ENCODE data around the gene CLCN5.
A peak's percentile ranks its signal among the peaks of the same experiment; 100 is the strongest.

The CLCN5 gene

GRCh38 chrX:49947781-49948180 is 25.4 kb downstream of the CLCN5 start:
- H3K4me3 ChIP-seq (ENCODE audit: low read length), result no peak overlapping the region
- H3K9me3 ChIP-seq (ENCODE audit: control insufficient read depth, low read length), result no peaks in the 10 kb centered on the region
- H3K27me3 ChIP-seq (replicated peaks; ENCODE audit: control insufficient read depth, insufficient read depth, low read length), result peaks cover 6% of the 10 kb centered on the region
- no peak overlapping the region for H3K9ac ChIP-seq (ENCODE audit: low read length)
- H3K4me1 ChIP-seq (ENCODE audit: control insufficient read depth, insufficient read depth, low read length), result no peaks in the 10 kb centered on the region
- no peaks in the 10 kb centered on the region for H3K36me3 ChIP-seq (ENCODE audit: control insufficient read depth, insufficient read depth, low read length, severe bottlenecking)
- no peak for DNase-seq (ENCODE audit: low read depth)

GRCh38 chrX:49949961-49950360 is 27.6 kb downstream of the CLCN5 start:
- no peak for DNase-seq (ENCODE audit: low read depth)
- H3K4me3 ChIP-seq (ENCODE audit: low read length), result no peak overlapping the region
- peaks cover 6% of the 10 kb centered on the region for H3K27me3 ChIP-seq (replicated peaks; ENCODE audit: control insufficient read depth, insufficient read depth, low read length)
- no peak overlapping the region for H3K9ac ChIP-seq (ENCODE audit: low read length)
- H3K4me1 ChIP-seq (ENCODE audit: control insufficient read depth, insufficient read depth, low read length), result no peaks in the 10 kb centered on the region
- no peaks in the 10 kb centered on the region for H3K36me3 ChIP-seq (ENCODE audit: control insufficient read depth, insufficient read depth, low read length, severe bottlenecking)
- no peaks in the 10 kb centered on the region for H3K9me3 ChIP-seq (ENCODE audit: control insufficient read depth, low read length)

- Histone ChIP-seq H3K9ac (ENCODE audit: low read length) (no peak overlapping the region), H3K36me3 (ENCODE audit: control insufficient read depth, insufficient read depth, low read length, severe bottlenecking) (no peaks in the 10 kb centered on the region), H3K9me3 (ENCODE audit: control insufficient read depth, low read length) (no peaks in the 10 kb centered on the region), H3K4me1 (ENCODE audit: control insufficient read depth, insufficient read depth, low read length) (no peaks in the 10 kb centered on the region), H3K4me3 (ENCODE audit: low read length) (no peak overlapping the region), H3K27me3 (replicated peaks; ENCODE audit: control insufficient read depth, insufficient read depth, low read length) (peaks cover 6% of the 10 kb centered on the region)
- peak; percentile 51 for DNase-seq (ENCODE audit: low read depth)
These were observed 29.3 kb downstream of the CLCN5 start for GRCh38 chrX:49951524-49952193.

- no peak overlapping the region for H3K4me3 ChIP-seq (ENCODE audit: low read length)
- H3K4me1 ChIP-seq (ENCODE audit: control insufficient read depth, insufficient read depth, low read length), result no peaks in the 10 kb centered on the region
- no peak for DNase-seq (ENCODE audit: low read depth)
- H3K27me3 ChIP-seq (replicated peaks; ENCODE audit: control insufficient read depth, insufficient read depth, low read length), result peaks cover 4% of the 10 kb centered on the region
- H3K9ac ChIP-seq (ENCODE audit: low read length), result no peak overlapping the region
- no peaks in the 10 kb centered on the region for H3K36me3 ChIP-seq (ENCODE audit: control insufficient read depth, insufficient read depth, low read length, severe bottlenecking)
- H3K9me3 ChIP-seq (ENCODE audit: control insufficient read depth, low read length), result no peaks in the 10 kb centered on the region
These were observed 33.9 kb downstream of the CLCN5 start for GRCh38 chrX:49956313-49956712.

GRCh38 chrX:49958727-49959485 is 36.5 kb downstream of the CLCN5 start:
- Histone ChIP-seq H3K27me3 (replicated peaks; ENCODE audit: control insufficient read depth, insufficient read depth, low read length) (peaks cover 4% of the 10 kb centered on the region), H3K9me3 (ENCODE audit: control insufficient read depth, low read length) (no peaks in the 10 kb centered on the region), H3K36me3 (ENCODE audit: control insufficient read depth, insufficient read depth, low read length, severe bottlenecking) (no peaks in the 10 kb centered on the region), H3K4me1 (ENCODE audit: control insufficient read depth, insufficient read depth, low read length) (no peaks in the 10 kb centered on the region), H3K4me3 (ENCODE audit: low read length) (no peak overlapping the region), H3K9ac (ENCODE audit: low read length) (no peak overlapping the region)
- DNase-seq (ENCODE audit: low read depth), result no peak

- no peaks in the 10 kb centered on the region for H3K4me1 ChIP-seq (ENCODE audit: control insufficient read depth, insufficient read depth, low read length)
- H3K36me3 ChIP-seq (ENCODE audit: control insufficient read depth, insufficient read depth, low read length, severe bottlenecking), result no peaks in the 10 kb centered on the region
- no peaks in the 10 kb centered on the region for H3K9me3 ChIP-seq (ENCODE audit: control insufficient read depth, low read length)
- H3K27me3 ChIP-seq (replicated peaks; ENCODE audit: control insufficient read depth, insufficient read depth, low read length), result peaks cover 4% of the 10 kb centered on the region
- no peak overlapping the region for H3K9ac ChIP-seq (ENCODE audit: low read length)
- DNase-seq (ENCODE audit: low read depth), result no peak
- no peak overlapping the region for H3K4me3 ChIP-seq (ENCODE audit: low read length)
These were observed 37.2 kb downstream of the CLCN5 start for GRCh38 chrX:49959602-49960001.

- no peaks in the 10 kb centered on the region for H3K36me3 ChIP-seq (ENCODE audit: control insufficient read depth, insufficient read depth, low read length, severe bottlenecking)
- no peak for DNase-seq (ENCODE audit: low read depth)
These were observed 37.7 kb downstream of the CLCN5 start for GRCh38 chrX:49960061-49960460.

GRCh38 chrX:49970674-49971073 is 48.3 kb downstream of the CLCN5 start:
- Histone ChIP-seq H3K27me3 (replicated peaks; ENCODE audit: control insufficient read depth, insufficient read depth, low read length) (no peaks in the 10 kb centered on the region), H3K4me1 (ENCODE audit: control insufficient read depth, insufficient read depth, low read length) (no peaks in the 10 kb centered on the region), H3K4me3 (ENCODE audit: low read length) (no peak overlapping the region), H3K9me3 (ENCODE audit: control insufficient read depth, low read length) (peaks cover 12% of the 10 kb centered on the region), H3K9ac (ENCODE audit: low read length) (no peak overlapping the region), H3K36me3 (ENCODE audit: control insufficient read depth, insufficient read depth, low read length, severe bottlenecking) (no peaks in the 10 kb centered on the region)
- DNase-seq (ENCODE audit: low read depth), result no peak

More at GRCh38 chrX:49960061-49960460, 37.7 kb downstream of the CLCN5 start:
- H3K9ac ChIP-seq (ENCODE audit: low read length), result no peak overlapping the region
- H3K27me3 ChIP-seq (replicated peaks; ENCODE audit: control insufficient read depth, insufficient read depth, low read length), result peaks cover 4% of the 10 kb centered on the region
- no peaks in the 10 kb centered on the region for H3K9me3 ChIP-seq (ENCODE audit: control insufficient read depth, low read length)
- H3K4me3 ChIP-seq (ENCODE audit: low read length), result no peak overlapping the region
- H3K4me1 ChIP-seq (ENCODE audit: control insufficient read depth, insufficient read depth, low read length), result no peaks in the 10 kb centered on the region

- H3K9ac ChIP-seq (ENCODE audit: low read length), result no peak overlapping the region
- H3K27me3 ChIP-seq (replicated peaks; ENCODE audit: control insufficient read depth, insufficient read depth, low read length), result peaks cover 6% of the 10 kb centered on the region
- H3K4me1 ChIP-seq (ENCODE audit: control insufficient read depth, insufficient read depth, low read length), result no peaks in the 10 kb centered on the region
- peaks cover 12% of the 10 kb centered on the region for H3K9me3 ChIP-seq (ENCODE audit: control insufficient read depth, low read length)
- H3K4me3 ChIP-seq (ENCODE audit: low read length), result no peak overlapping the region
- no peaks in the 10 kb centered on the region for H3K36me3 ChIP-seq (ENCODE audit: control insufficient read depth, insufficient read depth, low read length, severe bottlenecking)
- DNase-seq (ENCODE audit: low read depth), result no peak
These were observed 50.0 kb downstream of the CLCN5 start for GRCh38 chrX:49972328-49972860.

GRCh38 chrX:49976682-49977197 is 54.3 kb downstream of the CLCN5 start:
- Histone ChIP-seq H3K9me3 (ENCODE audit: control insufficient read depth, low read length) (no peaks in the 10 kb centered on the region), H3K4me3 (ENCODE audit: low read length) (no peak overlapping the region), H3K27me3 (replicated peaks; ENCODE audit: control insufficient read depth, insufficient read depth, low read length) (peaks cover 6% of the 10 kb centered on the region), H3K9ac (ENCODE audit: low read length) (no peak overlapping the region), H3K36me3 (ENCODE audit: control insufficient read depth, insufficient read depth, low read length, severe bottlenecking) (no peaks in the 10 kb centered on the region), H3K4me1 (ENCODE audit: control insufficient read depth, insufficient read depth, low read length) (no peaks in the 10 kb centered on the region)
- no peak for DNase-seq (ENCODE audit: low read depth)

GRCh38 chrX:49977319-49978090 is 55.1 kb downstream of the CLCN5 start:
- H3K4me3 ChIP-seq (ENCODE audit: low read length), result no peak overlapping the region
- no peaks in the 10 kb centered on the region for H3K9me3 ChIP-seq (ENCODE audit: control insufficient read depth, low read length)
- DNase-seq (ENCODE audit: low read depth), result no peak

More at GRCh38 chrX:49977319-49978090, 55.1 kb downstream of the CLCN5 start:
- Histone ChIP-seq H3K27me3 (replicated peaks; ENCODE audit: control insufficient read depth, insufficient read depth, low read length) (peaks cover 6% of the 10 kb centered on the region), H3K9ac (ENCODE audit: low read length) (no peak overlapping the region), H3K36me3 (ENCODE audit: control insufficient read depth, insufficient read depth, low read length, severe bottlenecking) (no peaks in the 10 kb centered on the region), H3K4me1 (ENCODE audit: control insufficient read depth, insufficient read depth, low read length) (no peaks in the 10 kb centered on the region)

Data from adipocyte (in vitro differentiated cells).